Chondrocyte (in vitro differentiated cells): ENCODE measurements around the gene NR2F1-AS1. TPM values are rescaled to one million over a fixed set of nuclear protein-coding genes. Genes with fewer than 3 reads are reported as not detected.

Source experiments
- DNase-seq: peaks from one replicate; pipeline ENCODE4 v3.0.0; 2021; ENCODE audit warnings: mixed read lengths, low spot score
- H3K27ac Mint-ChIP-seq: one replicate; pipeline ENCODE4 v1.8.0; 2021; ENCODE audit warnings: mild to moderate bottlenecking, moderate library complexity, mixed read lengths; ENCODE audit not compliant: unreplicated experiment
- H3K27me3 Mint-ChIP-seq: 2 replicates; pipeline ENCODE4 v1.8.0; 2021; ENCODE audit warnings: low read depth, mixed read lengths
- H3K36me3 Mint-ChIP-seq: 2 replicates; pipeline ENCODE4 v1.8.0; 2021; ENCODE audit warnings: low read depth, mixed read lengths
- H3K4me1 Mint-ChIP-seq: 2 replicates; pipeline ENCODE4 v1.8.0; 2021; ENCODE audit warnings: low read depth, mild to moderate bottlenecking, mixed read lengths
- H3K4me3 Mint-ChIP-seq: one replicate; pipeline ENCODE4 v1.8.0; 2021; ENCODE audit warnings: mild to moderate bottlenecking, moderate library complexity, mixed read lengths; ENCODE audit not compliant: unreplicated experiment
- H3K9me3 Mint-ChIP-seq: 2 replicates; pipeline ENCODE4 v1.8.0; 2021; ENCODE audit warnings: low read depth, mixed read lengths
- CTCF ChIP-seq: fragments of 200-600 bp; sonication (generic); IDR thresholded peaks from 2 replicates; pipeline ENCODE4 v1.5.0; 2021; ENCODE audit warnings: antibody characterized with exemption, mild to moderate bottlenecking, moderate library complexity
- total RNA-seq: library from RNA; stranded (reverse); gene quantifications from 3 replicates; pipeline ENCODE4 v1.2.1, GENCODE V29; 2021

The NR2F1-AS1 gene
- total RNA-seq, 1 donor from 2014 or later: 16.2 TPM

- Mint-ChIP-seq H3K4me3 (peak overlapping the region; percentile 62), H3K36me3 (peaks cover 2% of the 10 kb centered on the region), H3K9me3 (no peaks in the 10 kb centered on the region), H3K27me3 (no peaks in the 10 kb centered on the region), H3K27ac (no peak overlapping the region), H3K4me1 (peaks cover 41% of the 10 kb centered on the region)
- no peak for TF ChIP-seq CTCF
- peak; percentile 84 for DNase-seq
Observed at GRCh38 chr5:93572608-93573353, 8.2 kb downstream of the NR2F1-AS1 start.

- no peaks in the 10 kb centered on the region for H3K27me3 Mint-ChIP-seq
- no peak for TF ChIP-seq CTCF
- H3K27ac Mint-ChIP-seq: no peak overlapping the region
Observed at GRCh38 chr5:93572101-93572607, 8.9 kb downstream of the NR2F1-AS1 start.

GRCh38 chr5:93571114-93571949 is 9.7 kb downstream of the NR2F1-AS1 start:
- Mint-ChIP-seq H3K27ac (no peak overlapping the region), H3K36me3 (peaks cover 2% of the 10 kb centered on the region), H3K27me3 (no peaks in the 10 kb centered on the region), H3K9me3 (no peaks in the 10 kb centered on the region), H3K4me1 (peaks cover 36% of the 10 kb centered on the region), H3K4me3 (no peak overlapping the region)
- DNase-seq: no peak
- no peak for TF ChIP-seq CTCF

More at GRCh38 chr5:93572101-93572607, 8.9 kb downstream of the NR2F1-AS1 start:
- Mint-ChIP-seq H3K4me3 (no peak overlapping the region), H3K4me1 (peaks cover 42% of the 10 kb centered on the region), H3K9me3 (no peaks in the 10 kb centered on the region), H3K36me3 (peaks cover 2% of the 10 kb centered on the region)
- peak; percentile 88 for DNase-seq

- no peak overlapping the region for H3K27ac Mint-ChIP-seq
- H3K36me3 Mint-ChIP-seq: peaks cover 2% of the 10 kb centered on the region
- DNase-seq: no peak
- no peaks in the 10 kb centered on the region for H3K27me3 Mint-ChIP-seq
- H3K9me3 Mint-ChIP-seq: no peaks in the 10 kb centered on the region
- H3K4me1 Mint-ChIP-seq: peaks cover 34% of the 10 kb centered on the region
- no peak overlapping the region for H3K4me3 Mint-ChIP-seq
- TF ChIP-seq CTCF: no peak
Observed at GRCh38 chr5:93570294-93571113, 10.5 kb downstream of the NR2F1-AS1 start.
